Measurements from ENCODE around the gene SLCO2A1. TPM values are rescaled to one million over a fixed set of nuclear protein-coding genes. Genes with fewer than 3 reads are reported as not detected.

Gene SLCO2A1
- total RNA-seq, 2 donors from 2014 or later: not detected

Other genes with a start within 250 kb of the SLCO2A1 start
- 10 to 100 TPM; 81.4 to 84.5 TPM for gene SRPRB, start 224.1 kb downstream of the SLCO2A1 start, total RNA-seq
- gene RAB6B, start 134.0 kb downstream of the SLCO2A1 start, total RNA-seq: under 1 TPM; 0.21 to 0.81 TPM
- 10 to 100 TPM; 20.6 to 20.8 TPM for gene RYK, start 220.9 kb upstream of the SLCO2A1 start, total RNA-seq